HepG2 (cell line): Measurements from ENCODE around the gene NPB. TPM values are rescaled to one million over a fixed set of nuclear protein-coding genes. Genes with fewer than 3 reads are reported as not detected.

ENCODE experiments used
- AGO2 ChIP-seq: fragments of 200-400 bp; formaldehyde crosslinking; optimal IDR thresholded peaks from 2 replicates; pipeline ENCODE3; 2017; ENCODE audit warnings: mild to moderate bottlenecking, low read depth, low read length, moderate library complexity
- ATRX ChIP-seq: sonication (generic); formaldehyde crosslinking; IDR thresholded peaks from 2 replicates; pipeline ENCODE4 v1.4.0; 2020; ENCODE audit warnings: missing genetic modification reagents, borderline replicate concordance
- BRCA1 ChIP-seq: sonication (generic); formaldehyde crosslinking; IDR thresholded peaks from 2 replicates; pipeline ENCODE4 v1.4.0; 2020; ENCODE audit warnings: missing genetic modification reagents
- GTF2F1 ChIP-seq: fragments of 150-350 bp; IDR thresholded peaks from 2 replicates; pipeline ENCODE4 v1.6.1; 2014; ENCODE audit warnings: low read length
- SIN3A ChIP-seq: IDR thresholded peaks from 2 replicates; pipeline ENCODE4 v1.6.1; 2011; ENCODE audit warnings: low read depth, mild to moderate bottlenecking, control low read depth, low read length, borderline replicate concordance
- SOX5 ChIP-seq: IDR thresholded peaks from 2 replicates; pipeline ENCODE4 v1.6.1; 2016; ENCODE audit warnings: borderline replicate concordance
- SRF ChIP-seq: IDR thresholded peaks from 2 replicates; pipeline ENCODE4 v1.6.1; 2011; ENCODE audit warnings: mild to moderate bottlenecking, low read depth, low read length, moderate library complexity
- YEATS2 ChIP-seq: sonication (generic); formaldehyde crosslinking; IDR thresholded peaks from 2 replicates; pipeline ENCODE4 v1.4.0; 2020; ENCODE audit warnings: missing genetic modification reagents, borderline replicate concordance
- ZNF33A ChIP-seq: sonication (generic); formaldehyde crosslinking; IDR thresholded peaks from 2 replicates; pipeline ENCODE4 v1.5.1; 2020; ENCODE audit warnings: missing genetic modification reagents, mild to moderate bottlenecking, moderate library complexity, borderline replicate concordance
- ZNF567 ChIP-seq: sonication (generic); formaldehyde crosslinking; IDR thresholded peaks from 2 replicates; pipeline ENCODE4 v1.8.1; 2023; ENCODE audit warnings: mild to moderate bottlenecking, missing genetic modification reagents, borderline replicate concordance
- ZNF790 ChIP-seq: sonication (generic); formaldehyde crosslinking; IDR thresholded peaks from 2 replicates; pipeline ENCODE4 v1.8.0; 2022; ENCODE audit warnings: missing genetic modification reagents, mild to moderate bottlenecking, borderline replicate concordance
- polyA plus RNA-seq, 8 experiments: library from polyadenylated mRNA; depleted of rRNA in 3 of 8; stranded (reverse) in 7 of 8; unstranded in 1 of 8; fragments of >200 nt; fragmentation: Illumina TruSeq in 4 of 8; extraction: Trizol in 4 of 8; gene quantifications; 2 replicates each; pipeline versions ENCODE4 v1.2.1 to v1.2.3, GENCODE V29; 2011 to 2016; ENCODE audit warnings: low read depth in 4 of 8, missing spikeins in 1 of 8, mixed read lengths in 1 of 8; ENCODE audit not compliant: insufficient read depth in 1 of 8
- total RNA-seq, 5 experiments: library from RNA; depleted of rRNA; stranded (reverse); fragments of >200 nt; fragmentation: Illumina TruSeq; extraction: Trizol; gene quantifications; 2 replicates each; pipeline ENCODE4 v1.2.3, GENCODE V29; 2016; ENCODE audit warnings: low read depth in 1 of 5
- TF ChIP-seq, protein P1 (sequence below): sonication (generic); formaldehyde crosslinking; IDR thresholded peaks from 2 replicates; pipeline ENCODE4 v1.4.0; 2020; ENCODE audit warnings: low read depth, mild to moderate bottlenecking, missing genetic modification reagents
- TF ChIP-seq, protein P2 (sequence below): sonication (generic); formaldehyde crosslinking; IDR thresholded peaks from 2 replicates; pipeline ENCODE4 v1.4.0; 2020; ENCODE audit warnings: missing genetic modification reagents
- TF ChIP-seq, protein P3 (sequence below): sonication (generic); formaldehyde crosslinking; IDR thresholded peaks from 2 replicates; pipeline ENCODE4 v1.5.1; 2020; ENCODE audit warnings: missing genetic modification reagents, mild to moderate bottlenecking, borderline replicate concordance
- TF ChIP-seq, protein P4 (sequence below): sonication (generic); formaldehyde crosslinking; IDR thresholded peaks from 2 replicates; pipeline ENCODE4 v1.5.1; 2020; ENCODE audit warnings: missing genetic modification reagents, mild to moderate bottlenecking, borderline replicate concordance
- TF ChIP-seq, protein P5 (sequence below): sonication (generic); formaldehyde crosslinking; IDR thresholded peaks from 2 replicates; pipeline ENCODE4 v1.8.0; 2022; ENCODE audit warnings: missing genetic modification reagents, mild to moderate bottlenecking, inconsistent platforms, borderline replicate concordance
- TF ChIP-seq, protein P6 (sequence below): sonication (generic); formaldehyde crosslinking; IDR thresholded peaks from 2 replicates; pipeline ENCODE4 v1.8.1; 2022; ENCODE audit warnings: low read depth, mild to moderate bottlenecking, missing genetic modification reagents
- TF ChIP-seq, protein P7 (sequence below): IDR thresholded peaks from 2 replicates; pipeline ENCODE4 v1.6.1; 2016; ENCODE audit warnings: control low read depth

NPB gene
- total and polyA plus RNA-seq, 2 of the 13 experiments (the other 11 are each of a cell fraction or from before 2014, with no cell fraction given): 0.11 to 0.93 TPM

DNA sequence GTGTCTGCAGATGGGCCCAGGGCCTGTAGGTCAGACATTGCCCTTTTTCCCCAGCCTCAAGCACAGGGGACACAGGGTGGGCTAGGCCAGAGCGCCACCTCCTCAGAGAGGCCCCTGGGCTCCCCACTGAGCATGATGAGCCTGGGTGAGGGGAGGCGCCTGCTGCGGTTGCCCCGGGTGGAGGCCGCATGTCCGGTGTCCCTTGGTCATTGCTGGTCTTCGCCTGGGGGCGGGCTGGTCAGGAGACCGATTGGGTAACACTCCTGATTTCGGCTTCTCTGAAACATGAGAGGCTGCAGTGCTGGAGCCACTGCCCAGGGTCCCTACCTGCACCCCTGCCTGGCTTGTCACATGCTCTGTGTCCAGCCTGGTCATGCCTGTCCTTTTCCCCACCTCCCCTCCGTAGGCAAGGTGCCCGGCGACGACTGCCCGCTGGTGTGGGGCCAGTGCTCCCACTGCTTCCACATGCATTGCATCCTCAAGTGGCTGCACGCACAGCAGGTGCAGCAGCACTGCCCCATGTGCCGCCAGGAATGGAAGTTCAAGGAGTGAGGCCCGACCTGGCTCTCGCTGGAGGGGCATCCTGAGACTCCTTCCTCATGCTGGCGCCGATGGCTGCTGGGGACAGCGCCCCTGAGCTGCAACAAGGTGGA, 2.4 kb upstream of the NPB start (continued):
- TF ChIP-seq, protein P1, sequence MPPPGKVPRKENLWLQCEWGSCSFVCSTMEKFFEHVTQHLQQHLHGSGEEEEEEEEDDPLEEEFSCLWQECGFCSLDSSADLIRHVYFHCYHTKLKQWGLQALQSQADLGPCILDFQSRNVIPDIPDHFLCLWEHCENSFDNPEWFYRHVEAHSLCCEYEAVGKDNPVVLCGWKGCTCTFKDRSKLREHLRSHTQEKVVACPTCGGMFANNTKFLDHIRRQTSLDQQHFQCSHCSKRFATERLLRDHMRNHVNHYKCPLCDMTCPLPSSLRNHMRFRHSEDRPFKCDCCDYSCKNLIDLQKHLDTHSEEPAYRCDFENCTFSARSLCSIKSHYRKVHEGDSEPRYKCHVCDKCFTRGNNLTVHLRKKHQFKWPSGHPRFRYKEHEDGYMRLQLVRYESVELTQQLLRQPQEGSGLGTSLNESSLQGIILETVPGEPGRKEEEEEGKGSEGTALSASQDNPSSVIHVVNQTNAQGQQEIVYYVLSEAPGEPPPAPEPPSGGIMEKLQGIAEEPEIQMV: no peak
- TF ChIP-seq, protein P2, sequence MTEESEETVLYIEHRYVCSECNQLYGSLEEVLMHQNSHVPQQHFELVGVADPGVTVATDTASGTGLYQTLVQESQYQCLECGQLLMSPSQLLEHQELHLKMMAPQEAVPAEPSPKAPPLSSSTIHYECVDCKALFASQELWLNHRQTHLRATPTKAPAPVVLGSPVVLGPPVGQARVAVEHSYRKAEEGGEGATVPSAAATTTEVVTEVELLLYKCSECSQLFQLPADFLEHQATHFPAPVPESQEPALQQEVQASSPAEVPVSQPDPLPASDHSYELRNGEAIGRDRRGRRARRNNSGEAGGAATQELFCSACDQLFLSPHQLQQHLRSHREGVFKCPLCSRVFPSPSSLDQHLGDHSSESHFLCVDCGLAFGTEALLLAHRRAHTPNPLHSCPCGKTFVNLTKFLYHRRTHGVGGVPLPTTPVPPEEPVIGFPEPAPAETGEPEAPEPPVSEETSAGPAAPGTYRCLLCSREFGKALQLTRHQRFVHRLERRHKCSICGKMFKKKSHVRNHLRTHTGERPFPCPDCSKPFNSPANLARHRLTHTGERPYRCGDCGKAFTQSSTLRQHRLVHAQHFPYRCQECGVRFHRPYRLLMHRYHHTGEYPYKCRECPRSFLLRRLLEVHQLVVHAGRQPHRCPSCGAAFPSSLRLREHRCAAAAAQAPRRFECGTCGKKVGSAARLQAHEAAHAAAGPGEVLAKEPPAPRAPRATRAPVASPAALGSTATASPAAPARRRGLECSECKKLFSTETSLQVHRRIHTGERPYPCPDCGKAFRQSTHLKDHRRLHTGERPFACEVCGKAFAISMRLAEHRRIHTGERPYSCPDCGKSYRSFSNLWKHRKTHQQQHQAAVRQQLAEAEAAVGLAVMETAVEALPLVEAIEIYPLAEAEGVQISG: no peak
- TF ChIP-seq AGO2 (peak; percentile 49), YEATS2 (no peak), SIN3A (no peak), GTF2F1 (no peak), BRCA1 (CRISPR knock-in tag) (no peak), ZNF790 (CRISPR knock-in tag) (no peak), ZNF33A (CRISPR knock-in tag) (no peak), SRF (no peak), ATRX (CRISPR knock-in tag) (no peak), ZNF567 (CRISPR knock-in tag) (no peak), SOX5 (CRISPR knock-in tag) (no peak)
- TF ChIP-seq, protein P3, sequence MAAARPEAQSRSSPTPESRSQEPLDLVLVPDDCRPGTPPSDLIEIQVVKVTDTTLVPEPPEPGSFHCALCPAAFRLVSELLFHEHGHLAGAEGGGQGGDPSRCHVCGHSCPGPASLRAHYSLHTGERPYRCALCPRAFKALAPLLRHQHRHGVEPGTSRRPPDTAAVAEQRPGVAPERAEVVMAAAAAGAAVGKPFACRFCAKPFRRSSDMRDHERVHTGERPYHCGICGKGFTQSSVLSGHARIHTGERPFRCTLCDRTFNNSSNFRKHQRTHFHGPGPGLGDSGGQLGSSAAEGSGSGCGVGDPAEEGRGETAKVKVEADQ (CRISPR knock-in tag): no peak
- TF ChIP-seq, protein P4, sequence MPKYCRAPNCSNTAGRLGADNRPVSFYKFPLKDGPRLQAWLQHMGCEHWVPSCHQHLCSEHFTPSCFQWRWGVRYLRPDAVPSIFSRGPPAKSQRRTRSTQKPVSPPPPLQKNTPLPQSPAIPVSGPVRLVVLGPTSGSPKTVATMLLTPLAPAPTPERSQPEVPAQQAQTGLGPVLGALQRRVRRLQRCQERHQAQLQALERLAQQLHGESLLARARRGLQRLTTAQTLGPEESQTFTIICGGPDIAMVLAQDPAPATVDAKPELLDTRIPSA: no peak
- TF ChIP-seq, protein P5, sequence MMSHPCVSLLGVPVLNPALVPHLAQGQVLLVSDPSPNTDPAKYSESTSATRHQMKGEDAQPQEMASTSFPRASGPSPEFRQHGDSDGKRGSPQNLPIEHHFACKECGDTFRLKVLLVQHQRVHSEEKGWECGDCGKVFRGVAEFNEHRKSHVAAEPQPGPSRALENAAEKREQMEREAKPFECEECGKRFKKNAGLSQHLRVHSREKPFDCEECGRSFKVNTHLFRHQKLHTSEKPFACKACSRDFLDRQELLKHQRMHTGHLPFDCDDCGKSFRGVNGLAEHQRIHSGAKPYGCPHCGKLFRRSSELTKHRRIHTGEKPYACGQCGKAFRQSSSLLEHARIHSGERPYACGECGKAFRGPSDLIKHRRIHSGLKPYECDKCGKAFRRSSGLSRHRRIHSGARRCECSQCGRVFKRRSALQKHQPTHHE: no peak
- TF ChIP-seq, protein P6, sequence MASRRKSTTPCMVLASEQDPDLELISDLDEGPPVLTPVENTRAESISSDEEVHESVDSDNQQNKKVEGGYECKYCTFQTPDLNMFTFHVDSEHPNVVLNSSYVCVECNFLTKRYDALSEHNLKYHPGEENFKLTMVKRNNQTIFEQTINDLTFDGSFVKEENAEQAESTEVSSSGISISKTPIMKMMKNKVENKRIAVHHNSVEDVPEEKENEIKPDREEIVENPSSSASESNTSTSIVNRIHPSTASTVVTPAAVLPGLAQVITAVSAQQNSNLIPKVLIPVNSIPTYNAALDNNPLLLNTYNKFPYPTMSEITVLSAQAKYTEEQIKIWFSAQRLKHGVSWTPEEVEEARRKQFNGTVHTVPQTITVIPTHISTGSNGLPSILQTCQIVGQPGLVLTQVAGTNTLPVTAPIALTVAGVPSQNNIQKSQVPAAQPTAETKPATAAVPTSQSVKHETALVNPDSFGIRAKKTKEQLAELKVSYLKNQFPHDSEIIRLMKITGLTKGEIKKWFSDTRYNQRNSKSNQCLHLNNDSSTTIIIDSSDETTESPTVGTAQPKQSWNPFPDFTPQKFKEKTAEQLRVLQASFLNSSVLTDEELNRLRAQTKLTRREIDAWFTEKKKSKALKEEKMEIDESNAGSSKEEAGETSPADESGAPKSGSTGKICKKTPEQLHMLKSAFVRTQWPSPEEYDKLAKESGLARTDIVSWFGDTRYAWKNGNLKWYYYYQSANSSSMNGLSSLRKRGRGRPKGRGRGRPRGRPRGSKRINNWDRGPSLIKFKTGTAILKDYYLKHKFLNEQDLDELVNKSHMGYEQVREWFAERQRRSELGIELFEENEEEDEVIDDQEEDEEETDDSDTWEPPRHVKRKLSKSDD: 0 out of 2 replicates have a peak, but pooled peaks have one; percentile 0
- TF ChIP-seq, protein P7, sequence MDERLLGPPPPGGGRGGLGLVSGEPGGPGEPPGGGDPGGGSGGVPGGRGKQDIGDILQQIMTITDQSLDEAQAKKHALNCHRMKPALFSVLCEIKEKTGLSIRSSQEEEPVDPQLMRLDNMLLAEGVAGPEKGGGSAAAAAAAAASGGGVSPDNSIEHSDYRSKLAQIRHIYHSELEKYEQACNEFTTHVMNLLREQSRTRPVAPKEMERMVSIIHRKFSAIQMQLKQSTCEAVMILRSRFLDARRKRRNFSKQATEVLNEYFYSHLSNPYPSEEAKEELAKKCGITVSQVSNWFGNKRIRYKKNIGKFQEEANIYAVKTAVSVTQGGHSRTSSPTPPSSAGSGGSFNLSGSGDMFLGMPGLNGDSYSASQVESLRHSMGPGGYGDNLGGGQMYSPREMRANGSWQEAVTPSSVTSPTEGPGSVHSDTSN: no peak
